Neural cell (in vitro differentiated cells): ENCODE results near the gene DCXR. TPM values are rescaled to one million over a fixed set of nuclear protein-coding genes. Genes with fewer than 3 reads are reported as not detected.

ENCODE experiments used
- polyA plus RNA-seq: library from polyadenylated mRNA; depleted of rRNA; stranded (reverse); fragments of >200 nt; gene quantifications from 2 replicates; pipeline ENCODE4 v1.2.3, GENCODE V29; 2014

The DCXR gene
- polyA plus RNA-seq, 1 donor from 2014 or later, result 129 TPM

Other genes starting within 250 kb of the DCXR start
- gene GCGR, start 233.5 kb downstream of the DCXR start, polyA plus RNA-seq, result not detected in 2 replicates
- 510 and 524 TPM in 2 replicates for gene MCRIP1, start 204.4 kb downstream of the DCXR start, polyA plus RNA-seq
- gene PPP1R27, start 202.6 kb downstream of the DCXR start, polyA plus RNA-seq, result not detected in 2 replicates
- 82.8 and 99.2 TPM in 2 replicates for gene P4HB, start 177.2 kb downstream of the DCXR start, polyA plus RNA-seq
- 16.1 and 26.9 TPM in 2 replicates for gene ARHGDIA, start 166.4 kb downstream of the DCXR start, polyA plus RNA-seq
- gene ALYREF, start 146.1 kb downstream of the DCXR start, polyA plus RNA-seq, result 73.3 and 81.4 TPM in 2 replicates
- gene ANAPC11, start 146.0 kb downstream of the DCXR start, polyA plus RNA-seq, result 371 and 389 TPM in 2 replicates
- 1.3 and 1.7 TPM in 2 replicates for gene NPB, start 135.5 kb downstream of the DCXR start, polyA plus RNA-seq
- 28.9 and 35.3 TPM in 2 replicates for gene PCYT2, start 126.3 kb downstream of the DCXR start, polyA plus RNA-seq
- 44.5 and 54.4 TPM in 2 replicates for gene SIRT7, start 119.5 kb downstream of the DCXR start, polyA plus RNA-seq
- gene MAFG, start 110.0 kb downstream of the DCXR start, polyA plus RNA-seq, result 11.8 and 12.4 TPM in 2 replicates
- 41.7 and 61.0 TPM in 2 replicates for gene PYCR1, start 100.4 kb downstream of the DCXR start, polyA plus RNA-seq
- gene MYADML2, start 90.5 kb downstream of the DCXR start, polyA plus RNA-seq, result 1.1 and 1.2 TPM in 2 replicates
- 0.12 TPM in 1 of 2 replicates, not detected in the other for gene NOTUM, start 76.5 kb downstream of the DCXR start, polyA plus RNA-seq
- 28.0 and 58.1 TPM in 2 replicates for gene ASPSCR1, start 60.1 kb downstream of the DCXR start, polyA plus RNA-seq
- gene CENPX, start 14.8 kb downstream of the DCXR start, polyA plus RNA-seq, result 188 and 205 TPM in 2 replicates
- 51.7 and 63.7 TPM in 2 replicates for gene LRRC45, start 14.4 kb downstream of the DCXR start, polyA plus RNA-seq
- gene RAC3, start 6.0 kb downstream of the DCXR start, polyA plus RNA-seq, result 198 and 211 TPM in 2 replicates
- gene RFNG, start 14.1 kb upstream of the DCXR start, polyA plus RNA-seq, result 176 and 200 TPM in 2 replicates
- 170 and 215 TPM in 2 replicates for gene GPS1, start 14.2 kb upstream of the DCXR start, polyA plus RNA-seq
- 100 and 115 TPM in 2 replicates for gene DUS1L, start 28.1 kb upstream of the DCXR start, polyA plus RNA-seq
- 26.4 and 31.5 TPM in 2 replicates for gene FASN, start 60.5 kb upstream of the DCXR start, polyA plus RNA-seq
- gene CCDC57, start 175.1 kb upstream of the DCXR start, polyA plus RNA-seq, result 70.9 and 78.6 TPM in 2 replicates
- 0.56 and 0.98 TPM in 2 replicates for gene SLC16A3, start 191.3 kb upstream of the DCXR start, polyA plus RNA-seq
- gene CSNK1D, start 236.0 kb upstream of the DCXR start, polyA plus RNA-seq, result 29.9 and 41.6 TPM in 2 replicates